SK-N-SH treated with all-trans-retinoic acid at 6 μM for 48 hours (cell line): ENCODE data around the gene WFIKKN2.

Source experiments
- ARNTL ChIP-seq: fragments of 450-650 bp; formaldehyde crosslinking; IDR thresholded peaks from 2 replicates; pipeline ENCODE4 v1.5.0; 2020; ENCODE audit warnings: low read depth, mild to moderate bottlenecking, moderate library complexity, borderline replicate concordance
- CSDC2 ChIP-seq: fragments of 250-450 bp; sonication (Bioruptor Pico); IDR thresholded peaks from 2 replicates; pipeline ENCODE4 v1.5.0; 2020; ENCODE audit warnings: mild to moderate bottlenecking, moderate library complexity
- ESRRG ChIP-seq: fragments of 250-450 bp; sonication (Bioruptor Pico); IDR thresholded peaks from 2 replicates; pipeline ENCODE4 v1.6.1; 2021; ENCODE audit warnings: mild to moderate bottlenecking
- ISL1 ChIP-seq: fragments of 250-450 bp; sonication (Bioruptor Pico); IDR thresholded peaks from 2 replicates; pipeline ENCODE4 v2.1.2; 2022; ENCODE audit warnings: mild to moderate bottlenecking, moderate library complexity
- OSR1 ChIP-seq: fragments of 250-450 bp; sonication (Bioruptor Pico); IDR thresholded peaks from 2 replicates; pipeline ENCODE4 v1.8.0; 2022; ENCODE audit warnings: moderate library complexity, mild to moderate bottlenecking, inconsistent platforms
- ZFP3 ChIP-seq: fragments of 250-450 bp; sonication (Bioruptor Pico); IDR thresholded peaks from 2 replicates; pipeline ENCODE4 v1.5.0; 2020; ENCODE audit warnings: mild to moderate bottlenecking, moderate library complexity
- ZFP30 ChIP-seq: fragments of 450-650 bp; formaldehyde crosslinking; IDR thresholded peaks from 2 replicates; pipeline ENCODE4 v1.5.0; 2022; ENCODE audit warnings: mild to moderate bottlenecking, moderate library complexity
- ZNF70 ChIP-seq: fragments of 450-650 bp; formaldehyde crosslinking; IDR thresholded peaks from 2 replicates; pipeline ENCODE4 v1.5.0; 2020; ENCODE audit warnings: mild to moderate bottlenecking, moderate library complexity
- TF ChIP-seq, protein P1 (sequence below): fragments of 250-450 bp; sonication (Bioruptor Pico); IDR thresholded peaks from 2 replicates; pipeline ENCODE4 v1.8.0; 2020; ENCODE audit warnings: mild to moderate bottlenecking, moderate library complexity, borderline replicate concordance
- TF ChIP-seq, protein P2 (sequence below): fragments of 250-450 bp; sonication (Bioruptor Pico); IDR thresholded peaks from 2 replicates; pipeline ENCODE4 v1.5.1; 2020; ENCODE audit warnings: low read depth, mild to moderate bottlenecking, moderate library complexity

DNA sequence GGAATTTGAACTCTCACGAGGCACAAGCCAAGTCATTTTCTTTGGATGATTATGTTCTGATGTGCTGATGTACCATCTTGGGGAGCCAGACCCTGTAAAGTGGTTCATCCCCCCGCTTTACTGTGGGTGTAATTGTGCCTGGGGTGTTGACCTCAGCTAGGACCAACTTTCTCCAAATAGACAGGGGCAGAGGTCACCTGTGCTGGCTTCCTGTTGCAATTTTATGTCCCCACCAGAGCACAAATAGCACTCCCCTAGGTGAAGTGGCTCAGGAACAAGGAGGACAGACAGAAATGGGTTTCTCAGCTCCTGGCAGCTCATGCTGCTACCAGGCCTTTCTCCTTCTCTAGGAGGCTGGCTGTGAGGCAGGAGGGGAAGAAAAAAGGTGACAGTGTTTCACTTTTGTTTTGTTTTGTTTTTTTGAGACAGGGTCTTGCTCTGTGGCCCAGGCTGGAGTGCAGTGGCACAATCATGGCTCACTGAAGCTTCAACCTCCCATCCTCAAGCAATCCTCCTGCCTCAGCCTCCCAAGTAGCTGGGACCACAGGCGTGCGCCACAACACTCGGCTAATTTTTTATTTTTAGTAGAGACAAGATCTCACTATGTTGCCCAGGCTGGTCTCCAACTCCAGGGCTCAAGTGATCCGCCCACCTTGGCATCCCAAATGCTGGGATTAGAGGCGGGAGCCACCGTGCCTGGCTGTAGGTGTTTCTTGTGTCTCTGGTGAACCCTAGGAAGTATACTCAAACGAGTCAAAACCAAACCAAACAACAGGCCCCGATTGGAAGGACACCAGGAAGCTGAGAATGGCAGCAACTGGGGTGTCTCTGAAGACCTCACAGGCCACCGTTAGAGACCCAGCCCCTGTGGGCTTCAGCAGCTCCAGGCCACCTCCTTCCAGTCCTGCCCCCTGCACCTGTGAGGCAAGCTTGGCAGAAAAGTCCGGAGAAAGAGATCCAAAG, 32.5 kb upstream of the WFIKKN2 start:
- no peak for TF ChIP-seq ARNTL (CRISPR knock-in tag)
- no peak for TF ChIP-seq OSR1 (CRISPR knock-in tag)
- TF ChIP-seq ZNF70 (CRISPR knock-in tag): no peak
- no peak for TF ChIP-seq ISL1 (CRISPR knock-in tag)
- no peak for TF ChIP-seq CSDC2 (CRISPR knock-in tag)
- TF ChIP-seq ZFP30 (CRISPR knock-in tag): no peak
- TF ChIP-seq ZFP3 (CRISPR knock-in tag): no peak
- TF ChIP-seq, protein P1, sequence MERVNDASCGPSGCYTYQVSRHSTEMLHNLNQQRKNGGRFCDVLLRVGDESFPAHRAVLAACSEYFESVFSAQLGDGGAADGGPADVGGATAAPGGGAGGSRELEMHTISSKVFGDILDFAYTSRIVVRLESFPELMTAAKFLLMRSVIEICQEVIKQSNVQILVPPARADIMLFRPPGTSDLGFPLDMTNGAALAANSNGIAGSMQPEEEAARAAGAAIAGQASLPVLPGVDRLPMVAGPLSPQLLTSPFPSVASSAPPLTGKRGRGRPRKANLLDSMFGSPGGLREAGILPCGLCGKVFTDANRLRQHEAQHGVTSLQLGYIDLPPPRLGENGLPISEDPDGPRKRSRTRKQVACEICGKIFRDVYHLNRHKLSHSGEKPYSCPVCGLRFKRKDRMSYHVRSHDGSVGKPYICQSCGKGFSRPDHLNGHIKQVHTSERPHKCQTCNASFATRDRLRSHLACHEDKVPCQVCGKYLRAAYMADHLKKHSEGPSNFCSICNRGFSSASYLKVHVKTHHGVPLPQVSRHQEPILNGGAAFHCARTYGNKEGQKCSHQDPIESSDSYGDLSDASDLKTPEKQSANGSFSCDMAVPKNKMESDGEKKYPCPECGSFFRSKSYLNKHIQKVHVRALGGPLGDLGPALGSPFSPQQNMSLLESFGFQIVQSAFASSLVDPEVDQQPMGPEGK (CRISPR knock-in tag): no peak
- TF ChIP-seq, protein P2, sequence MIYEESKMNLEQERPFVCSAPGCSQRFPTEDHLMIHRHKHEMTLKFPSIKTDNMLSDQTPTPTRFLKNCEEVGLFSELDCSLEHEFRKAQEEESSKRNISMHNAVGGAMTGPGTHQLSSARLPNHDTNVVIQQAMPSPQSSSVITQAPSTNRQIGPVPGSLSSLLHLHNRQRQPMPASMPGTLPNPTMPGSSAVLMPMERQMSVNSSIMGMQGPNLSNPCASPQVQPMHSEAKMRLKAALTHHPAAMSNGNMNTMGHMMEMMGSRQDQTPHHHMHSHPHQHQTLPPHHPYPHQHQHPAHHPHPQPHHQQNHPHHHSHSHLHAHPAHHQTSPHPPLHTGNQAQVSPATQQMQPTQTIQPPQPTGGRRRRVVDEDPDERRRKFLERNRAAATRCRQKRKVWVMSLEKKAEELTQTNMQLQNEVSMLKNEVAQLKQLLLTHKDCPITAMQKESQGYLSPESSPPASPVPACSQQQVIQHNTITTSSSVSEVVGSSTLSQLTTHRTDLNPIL (CRISPR knock-in tag): no peak
- TF ChIP-seq ESRRG (CRISPR knock-in tag): no peak
